Activated CD8-positive, alpha-beta memory T cell treated with anti-CD3 and anti-CD28 coated beads, Interleukin-2, amount 50 U/mL, for 48 hours (primary cell): ENCODE results near the gene STOM.
"Not testable (repeated sequence)": the region's sequence is repeated elsewhere in the genome, so short reads cannot be mapped to it uniquely, and the experiment has no call there.

Experiments
- DNase-seq: peaks from one replicate; pipeline ENCODE4 v3.0.0-alpha.2; 2020

Gene STOM

GRCh38 chr9:121298689-121299466, 71.2 kb downstream of the STOM start:
- no peak for DNase-seq

- DNase-seq = no peak
Observed at GRCh38 chr9:121298016-121298538, 72.0 kb downstream of the STOM start.

- DNase-seq = no peak
Observed at GRCh38 chr9:121297389-121297788, 72.7 kb downstream of the STOM start.

- DNase-seq = no peak
Observed at GRCh38 chr9:121296213-121297127, 73.6 kb downstream of the STOM start.

- DNase-seq = no peak
Observed at GRCh38 chr9:121295662-121296191, 74.3 kb downstream of the STOM start.

GRCh38 chr9:121294866-121295661, 75.0 kb downstream of the STOM start:
- DNase-seq = no peak

- no peak for DNase-seq
Observed at GRCh38 chr9:121294151-121294743, 75.8 kb downstream of the STOM start.

GRCh38 chr9:121292801-121293241, 77.2 kb downstream of the STOM start:
- DNase-seq = no peak

- no peak for DNase-seq
Observed at GRCh38 chr9:121292051-121292450, 78.0 kb downstream of the STOM start.

GRCh38 chr9:121291536-121291935, 78.5 kb downstream of the STOM start:
- not testable (repeated sequence) for DNase-seq

- DNase-seq = no peak
Observed at GRCh38 chr9:121289772-121290370, 80.2 kb downstream of the STOM start.

- no peak for DNase-seq
Observed at GRCh38 chr9:121289026-121289771, 80.9 kb downstream of the STOM start.
